Measurements from ENCODE around the gene BEST2. TPM values are rescaled to one million over a fixed set of nuclear protein-coding genes. Genes with fewer than 3 reads are reported as not detected.

BEST2 gene
- total RNA-seq, 1 experiment from 2014 or later = 3.3 TPM

GRCh38 chr19:12766051-12766521 lies 14.5 kb downstream of the BEST2 start:
- Mint-ChIP-seq H3K4me1 (peaks cover 13% of the 10 kb centered on the region), H3K27ac (peak overlapping the region; percentile 67; the same call in 1 of the 2 replicates)
- TF ChIP-seq, protein P1, sequence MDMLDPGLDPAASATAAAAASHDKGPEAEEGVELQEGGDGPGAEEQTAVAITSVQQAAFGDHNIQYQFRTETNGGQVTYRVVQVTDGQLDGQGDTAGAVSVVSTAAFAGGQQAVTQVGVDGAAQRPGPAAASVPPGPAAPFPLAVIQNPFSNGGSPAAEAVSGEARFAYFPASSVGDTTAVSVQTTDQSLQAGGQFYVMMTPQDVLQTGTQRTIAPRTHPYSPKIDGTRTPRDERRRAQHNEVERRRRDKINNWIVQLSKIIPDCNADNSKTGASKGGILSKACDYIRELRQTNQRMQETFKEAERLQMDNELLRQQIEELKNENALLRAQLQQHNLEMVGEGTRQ (CRISPR knock-in tag; IDR thresholded peaks at IDR 0.05) = 0 out of 2 replicates have a peak, but pooled peaks have one; percentile 20
- TF ChIP-seq AFF4 (CRISPR knock-in tag; IDR thresholded peaks at IDR 0.05; ENCODE audit: borderline replicate concordance) (no peak), HMGXB4 (CRISPR knock-in tag; IDR thresholded peaks at IDR 0.05) (peak; percentile 87), PRRX2 (CRISPR knock-in tag; IDR thresholded peaks at IDR 0.05) (no peak), HMGA2 (CRISPR knock-in tag; IDR thresholded peaks at IDR 0.05) (no peak), ZNF138 (CRISPR knock-in tag; conservative IDR thresholded peaks at IDR 0.05) (no peak), KAT7 (CRISPR knock-in tag; IDR thresholded peaks at IDR 0.05; ENCODE audit: borderline replicate concordance) (0 out of 2 replicates have a peak, but pooled peaks have one; percentile 9), NR1H2 (CRISPR knock-in tag; IDR thresholded peaks at IDR 0.05) (no peak), ZNF512 (CRISPR knock-in tag; IDR thresholded peaks at IDR 0.05; ENCODE audit: borderline replicate concordance) (no peak), OVOL2 (CRISPR knock-in tag; IDR thresholded peaks at IDR 0.05; ENCODE audit: borderline replicate concordance) (no peak), ZNF219 (CRISPR knock-in tag; IDR thresholded peaks at IDR 0.05; ENCODE audit: borderline replicate concordance) (no peak), CBFB (CRISPR knock-in tag; IDR thresholded peaks at IDR 0.05; ENCODE audit: low read depth) (no peak), SP1 (CRISPR knock-in tag; conservative IDR thresholded peaks at IDR 0.05) (0 out of 2 replicates have a peak, but pooled peaks have one; percentile 37), ZBTB21 (CRISPR knock-in tag; IDR thresholded peaks at IDR 0.05; ENCODE audit: borderline replicate concordance) (peak; percentile 48; the same call in 1 of the 2 replicates)
- TF ChIP-seq, protein P2, sequence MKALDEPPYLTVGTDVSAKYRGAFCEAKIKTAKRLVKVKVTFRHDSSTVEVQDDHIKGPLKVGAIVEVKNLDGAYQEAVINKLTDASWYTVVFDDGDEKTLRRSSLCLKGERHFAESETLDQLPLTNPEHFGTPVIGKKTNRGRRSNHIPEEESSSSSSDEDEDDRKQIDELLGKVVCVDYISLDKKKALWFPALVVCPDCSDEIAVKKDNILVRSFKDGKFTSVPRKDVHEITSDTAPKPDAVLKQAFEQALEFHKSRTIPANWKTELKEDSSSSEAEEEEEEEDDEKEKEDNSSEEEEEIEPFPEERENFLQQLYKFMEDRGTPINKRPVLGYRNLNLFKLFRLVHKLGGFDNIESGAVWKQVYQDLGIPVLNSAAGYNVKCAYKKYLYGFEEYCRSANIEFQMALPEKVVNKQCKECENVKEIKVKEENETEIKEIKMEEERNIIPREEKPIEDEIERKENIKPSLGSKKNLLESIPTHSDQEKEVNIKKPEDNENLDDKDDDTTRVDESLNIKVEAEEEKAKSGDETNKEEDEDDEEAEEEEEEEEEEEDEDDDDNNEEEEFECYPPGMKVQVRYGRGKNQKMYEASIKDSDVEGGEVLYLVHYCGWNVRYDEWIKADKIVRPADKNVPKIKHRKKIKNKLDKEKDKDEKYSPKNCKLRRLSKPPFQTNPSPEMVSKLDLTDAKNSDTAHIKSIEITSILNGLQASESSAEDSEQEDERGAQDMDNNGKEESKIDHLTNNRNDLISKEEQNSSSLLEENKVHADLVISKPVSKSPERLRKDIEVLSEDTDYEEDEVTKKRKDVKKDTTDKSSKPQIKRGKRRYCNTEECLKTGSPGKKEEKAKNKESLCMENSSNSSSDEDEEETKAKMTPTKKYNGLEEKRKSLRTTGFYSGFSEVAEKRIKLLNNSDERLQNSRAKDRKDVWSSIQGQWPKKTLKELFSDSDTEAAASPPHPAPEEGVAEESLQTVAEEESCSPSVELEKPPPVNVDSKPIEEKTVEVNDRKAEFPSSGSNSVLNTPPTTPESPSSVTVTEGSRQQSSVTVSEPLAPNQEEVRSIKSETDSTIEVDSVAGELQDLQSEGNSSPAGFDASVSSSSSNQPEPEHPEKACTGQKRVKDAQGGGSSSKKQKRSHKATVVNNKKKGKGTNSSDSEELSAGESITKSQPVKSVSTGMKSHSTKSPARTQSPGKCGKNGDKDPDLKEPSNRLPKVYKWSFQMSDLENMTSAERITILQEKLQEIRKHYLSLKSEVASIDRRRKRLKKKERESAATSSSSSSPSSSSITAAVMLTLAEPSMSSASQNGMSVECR (CRISPR knock-in tag; IDR thresholded peaks at IDR 0.05; ENCODE audit: borderline replicate concordance) = peak; percentile 54
- TF ChIP-seq, protein P3, sequence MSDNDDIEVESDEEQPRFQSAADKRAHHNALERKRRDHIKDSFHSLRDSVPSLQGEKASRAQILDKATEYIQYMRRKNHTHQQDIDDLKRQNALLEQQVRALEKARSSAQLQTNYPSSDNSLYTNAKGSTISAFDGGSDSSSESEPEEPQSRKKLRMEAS (CRISPR knock-in tag; IDR thresholded peaks at IDR 0.05) = 0 out of 2 replicates have a peak, but pooled peaks have one; percentile 56
- TF ChIP-seq, protein P4, sequence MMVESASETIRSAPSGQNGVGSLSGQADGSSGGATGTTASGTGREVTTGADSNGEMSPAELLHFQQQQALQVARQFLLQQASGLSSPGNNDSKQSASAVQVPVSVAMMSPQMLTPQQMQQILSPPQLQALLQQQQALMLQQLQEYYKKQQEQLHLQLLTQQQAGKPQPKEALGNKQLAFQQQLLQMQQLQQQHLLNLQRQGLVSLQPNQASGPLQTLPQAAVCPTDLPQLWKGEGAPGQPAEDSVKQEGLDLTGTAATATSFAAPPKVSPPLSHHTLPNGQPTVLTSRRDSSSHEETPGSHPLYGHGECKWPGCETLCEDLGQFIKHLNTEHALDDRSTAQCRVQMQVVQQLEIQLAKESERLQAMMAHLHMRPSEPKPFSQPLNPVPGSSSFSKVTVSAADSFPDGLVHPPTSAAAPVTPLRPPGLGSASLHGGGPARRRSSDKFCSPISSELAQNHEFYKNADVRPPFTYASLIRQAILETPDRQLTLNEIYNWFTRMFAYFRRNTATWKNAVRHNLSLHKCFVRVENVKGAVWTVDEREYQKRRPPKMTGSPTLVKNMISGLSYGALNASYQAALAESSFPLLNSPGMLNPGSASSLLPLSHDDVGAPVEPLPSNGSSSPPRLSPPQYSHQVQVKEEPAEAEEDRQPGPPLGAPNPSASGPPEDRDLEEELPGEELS (CRISPR knock-in tag; IDR thresholded peaks at IDR 0.05) = no peak

More at GRCh38 chr19:12766051-12766521, 14.5 kb downstream of the BEST2 start:
- Mint-ChIP-seq H3K27me3 (ENCODE audit: low read depth) (no peaks in the 10 kb centered on the region; the same call in 1 of the 2 replicates), H3K9me3 (no peaks in the 10 kb centered on the region), H3K36me3 (peaks cover 31% of the 10 kb centered on the region), H3K4me3 (peak overlapping the region; percentile 60)
- peak; percentile 89 for DNase-seq (ENCODE audit: low spot score)
- ATAC-seq = peak; percentile 73
- POLR2A ChIA-PET = interaction anchor here (0.6 to 2.2 kb wide), 6 partner anchors 8 to 203 kb away, joined by 3 to 12 read pairs (median 4); no protein-coding TSS in a partner anchor
- CTCF ChIA-PET = interaction anchor here (0.7 to 11.1 kb wide), 33 partner anchors 8 to 199 kb away, joined by 3 to 341 read pairs (median 6); partner anchors contain the start of genes BEST2, DNASE2, FBXW9 and GCDH

All from WTC11 (cell line).